NCI-H1048 (cell line): ENCODE results near the gene CFAP20DC.

Experiments used
- DNase-seq: peaks from one replicate; lab custom pipeline; 2025; lab: John Stamatoyannopoulos, UW

CFAP20DC gene

GRCh38 chr3:58800032-58800431 is 249.8 kb downstream of the CFAP20DC start:
- DNase-seq: no peak

DNA sequence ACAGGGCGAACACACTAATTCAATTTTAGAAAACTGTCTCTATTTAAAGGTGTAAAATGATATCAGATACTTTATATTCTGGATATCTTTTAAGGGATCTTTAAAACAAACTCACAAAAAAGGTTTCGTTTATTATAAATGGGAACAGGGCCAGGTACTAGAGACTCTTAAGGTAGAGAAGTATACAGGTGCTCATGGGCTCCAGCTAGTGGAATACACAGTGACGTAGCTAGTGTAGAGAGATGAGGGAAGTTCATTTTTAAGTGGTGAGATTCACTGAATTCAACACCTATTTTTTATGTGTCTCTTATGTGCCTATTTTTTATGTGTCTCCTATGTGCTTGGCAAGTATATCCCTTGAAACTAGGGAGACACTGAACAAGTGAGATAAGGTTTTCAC is 250.6 kb downstream of the CFAP20DC start:
- no peak for DNase-seq

GRCh38 chr3:58798312-58798711 is 251.5 kb downstream of the CFAP20DC start:
- no peak for DNase-seq

- no peak for DNase-seq
Observed at GRCh38 chr3:58794750-58795149, 255.1 kb downstream of the CFAP20DC start.

GRCh38 chr3:58793938-58794337 is 255.9 kb downstream of the CFAP20DC start:
- DNase-seq: no peak

- DNase-seq: no peak
Observed at GRCh38 chr3:58792921-58793451, 256.8 kb downstream of the CFAP20DC start.

DNA sequence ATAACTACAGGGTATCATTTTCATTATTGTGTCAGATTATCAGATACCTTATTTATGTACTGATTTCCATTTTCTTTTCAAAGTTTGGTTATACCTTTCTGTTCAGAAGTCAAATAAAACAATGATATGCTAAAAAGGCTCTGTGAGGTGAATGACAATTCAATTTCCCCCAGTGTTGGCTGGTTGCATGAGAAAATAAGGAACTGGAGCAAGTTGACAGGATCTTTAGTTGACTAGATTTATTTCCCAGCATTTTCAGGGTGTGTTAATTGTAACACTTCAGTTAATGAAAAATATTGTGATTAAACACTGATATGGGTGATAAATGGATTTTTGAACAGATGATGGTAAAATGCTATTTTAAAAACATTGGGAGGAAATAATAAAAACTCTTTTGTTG is 260.4 kb downstream of the CFAP20DC start:
- DNase-seq: no peak

- DNase-seq: no peak
Observed at GRCh38 chr3:58784888-58785287, 264.9 kb downstream of the CFAP20DC start.

DNA sequence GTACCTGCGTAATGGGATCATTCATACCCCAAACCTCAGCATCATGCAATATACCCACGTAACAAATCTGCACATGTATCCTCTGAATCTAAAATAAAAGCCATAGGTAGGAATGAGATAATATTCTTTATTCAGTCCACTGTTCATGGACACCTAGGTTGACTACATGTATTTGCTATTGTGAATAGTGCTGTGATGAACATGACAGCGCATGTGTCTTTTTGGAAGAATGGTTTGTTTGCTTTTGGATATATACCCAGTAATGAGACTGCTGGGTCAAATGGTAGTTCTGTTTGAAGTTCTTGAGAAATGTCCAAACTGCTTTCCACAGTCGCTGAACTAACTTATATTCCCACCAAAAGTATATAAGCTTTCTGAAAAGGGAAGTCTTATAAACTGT is 265.4 kb downstream of the CFAP20DC start:
- DNase-seq: no peak

- no peak for DNase-seq
Observed at GRCh38 chr3:58783845-58784244, 266.0 kb downstream of the CFAP20DC start.

GRCh38 chr3:58779934-58780333 is 269.9 kb downstream of the CFAP20DC start:
- DNase-seq: no peak

GRCh38 chr3:58776231-58776630 is 273.6 kb downstream of the CFAP20DC start:
- DNase-seq: no peak

- DNase-seq: no peak
Observed at GRCh38 chr3:58772462-58772861, 277.4 kb downstream of the CFAP20DC start.

DNA sequence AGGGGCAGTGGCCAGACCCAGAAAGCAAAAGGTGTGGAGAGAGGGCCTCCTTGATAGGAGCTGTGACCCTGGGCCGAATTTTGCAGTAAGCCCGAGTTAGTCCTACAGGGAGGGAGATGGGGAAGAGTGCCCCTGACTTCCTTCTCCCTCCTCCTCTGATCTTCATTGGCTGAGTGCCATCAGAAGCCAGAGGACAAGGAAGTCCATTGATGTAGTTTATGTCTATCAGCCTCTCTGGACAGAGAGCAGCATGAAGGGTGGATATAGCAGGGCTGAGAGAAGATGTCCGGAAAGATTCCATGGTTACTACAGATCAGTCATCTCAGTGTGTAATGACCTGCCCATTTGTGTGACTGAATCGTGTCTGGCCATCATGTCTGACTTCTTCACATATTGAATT is 280.8 kb downstream of the CFAP20DC start:
- DNase-seq: no peak

- DNase-seq: no peak
Observed at GRCh38 chr3:58766587-58767282, 283.1 kb downstream of the CFAP20DC start.

GRCh38 chr3:58755150-58755549 is 294.7 kb downstream of the CFAP20DC start:
- no peak for DNase-seq

DNA sequence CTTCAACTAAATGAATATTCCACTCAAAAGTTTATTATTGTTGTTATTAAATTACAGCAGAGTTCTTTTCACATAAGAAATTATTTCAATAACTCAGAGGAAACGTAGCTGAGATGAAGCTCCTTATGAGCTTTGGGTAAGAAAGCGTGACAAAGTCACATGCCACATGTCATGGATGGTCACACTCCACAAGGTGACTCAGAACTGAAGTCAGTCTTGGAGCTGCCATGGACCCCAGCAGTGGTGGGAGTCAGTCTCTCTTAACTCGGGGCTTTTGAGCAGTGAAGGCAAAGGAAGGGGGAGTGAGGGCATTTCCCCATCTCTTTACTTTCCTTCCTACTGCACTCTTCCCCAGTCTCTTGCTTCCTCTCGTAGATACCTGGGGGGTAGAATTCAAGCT is 295.8 kb downstream of the CFAP20DC start:
- DNase-seq: no peak

DNA sequence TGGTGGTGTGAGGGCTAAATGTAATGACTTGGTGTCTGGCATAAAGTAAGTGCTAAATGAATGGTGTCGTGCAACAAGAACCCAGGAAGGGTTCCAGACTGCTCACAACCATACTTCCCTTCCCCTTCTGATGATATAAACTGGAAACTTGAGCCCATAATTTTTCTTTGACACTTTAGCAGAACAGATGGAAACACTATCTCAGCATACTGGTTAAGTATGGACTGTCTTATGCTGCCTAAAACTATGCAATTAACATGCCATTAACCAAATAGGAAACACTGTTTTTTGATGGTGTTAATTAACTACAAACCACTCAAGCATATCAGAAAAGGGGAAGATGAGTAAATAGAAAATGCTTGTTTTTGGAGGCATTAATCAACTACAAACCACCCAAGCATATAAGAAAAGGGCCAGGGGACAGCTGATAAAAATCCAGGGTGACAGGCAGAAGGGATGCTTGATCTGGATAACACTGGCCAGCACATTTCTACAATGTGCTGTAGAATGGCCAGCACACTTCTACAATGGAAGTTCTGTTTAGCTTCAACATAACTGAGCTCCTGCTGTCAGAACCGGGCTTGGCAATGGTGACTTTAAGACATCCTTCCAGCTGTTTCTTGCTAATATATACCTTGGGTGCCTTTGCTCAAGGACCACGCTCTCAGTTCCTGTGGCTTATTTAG is 297.8 kb downstream of the CFAP20DC start:
- DNase-seq: no peak

- no peak for DNase-seq
Observed at GRCh38 chr3:58751235-58751634, 298.6 kb downstream of the CFAP20DC start.

DNA sequence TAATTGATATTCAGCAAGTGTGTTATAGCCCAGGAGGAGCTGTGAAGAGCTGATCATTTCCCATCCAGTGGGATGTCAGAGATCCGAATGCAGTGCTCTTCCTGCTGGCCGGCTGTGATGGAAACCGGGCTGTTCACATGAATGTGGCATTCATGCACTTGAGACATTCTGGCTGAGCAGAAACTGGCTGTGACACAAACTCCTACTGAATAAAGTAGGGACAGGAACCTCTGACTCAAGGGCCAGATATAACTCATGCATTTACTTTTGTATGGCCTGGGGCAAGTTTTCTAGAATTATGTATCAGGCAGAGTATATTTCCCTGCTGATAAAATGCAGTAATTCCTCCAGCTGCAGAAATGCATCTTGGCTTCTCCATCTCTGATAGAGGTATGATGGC is 299.9 kb downstream of the CFAP20DC start:
- no peak for DNase-seq

DNA sequence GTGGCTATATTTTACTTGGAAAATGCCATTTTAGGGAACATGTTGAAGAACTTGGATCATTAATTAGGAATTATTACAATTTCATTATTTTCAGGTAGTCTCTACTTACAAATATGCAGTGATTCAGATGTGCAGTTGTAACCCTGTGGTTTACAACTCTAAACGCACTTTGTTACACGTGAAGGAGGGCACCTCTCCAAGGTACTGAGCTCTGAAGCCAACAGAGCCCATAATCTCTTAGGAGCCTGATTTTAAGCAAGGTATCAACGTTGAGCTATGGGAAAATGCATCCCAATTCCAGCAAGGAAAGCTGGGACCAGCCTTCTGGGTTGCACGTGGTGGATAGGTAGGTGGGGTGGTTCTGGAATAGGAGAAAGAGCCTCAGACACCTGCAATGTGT is 301.8 kb downstream of the CFAP20DC start:
- no peak for DNase-seq

DNA sequence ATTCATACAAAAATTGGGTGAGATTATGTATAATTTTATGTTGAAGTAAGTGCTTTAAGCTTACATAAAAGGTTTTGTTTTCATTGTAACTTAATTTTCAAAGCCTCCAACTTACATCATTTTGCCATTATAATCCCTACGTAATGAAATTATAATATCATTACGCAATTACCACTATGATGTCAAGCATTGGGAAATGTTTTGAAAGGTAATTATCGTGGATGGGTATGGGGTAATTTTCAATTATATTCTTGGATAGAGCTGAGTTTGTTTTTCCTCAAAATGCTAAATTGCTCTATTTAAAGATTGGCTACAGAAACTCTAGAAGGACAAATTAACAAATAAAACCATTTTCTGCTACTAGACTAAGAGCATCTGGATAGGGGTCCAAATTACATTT is 303.1 kb downstream of the CFAP20DC start:
- no peak for DNase-seq

- DNase-seq: no peak
Observed at GRCh38 chr3:58743296-58743695, 306.5 kb downstream of the CFAP20DC start.

GRCh38 chr3:58742239-58742638 is 307.6 kb downstream of the CFAP20DC start:
- DNase-seq: no peak
